HepG2 (cell line): ENCODE measurements around the gene HSCB. TPM values are rescaled to one million over a fixed set of nuclear protein-coding genes. Genes with fewer than 3 reads are reported as not detected.
A peak's percentile ranks its signal among the peaks of the same experiment; 100 is the strongest.

Experiments
- ATF1 ChIP-seq: IDR thresholded peaks from 2 replicates; pipeline ENCODE4 v1.6.1; 2016; ENCODE audit warnings: mild to moderate bottlenecking, control low read depth
- CCDC6 ChIP-seq: sonication (generic); formaldehyde crosslinking; IDR thresholded peaks from 2 replicates; pipeline ENCODE4 v1.8.1; 2022; ENCODE audit warnings: mild to moderate bottlenecking, missing genetic modification reagents, moderate library complexity
- EP300 ChIP-seq, 3 experiments: sonication (generic) in 1 of 3; formaldehyde crosslinking in 1 of 3; IDR thresholded peaks; 2 replicates each; pipeline versions ENCODE4 v1.5.1 to v1.6.1; 2011 to 2020; ENCODE audit warnings: low read depth in 2 of 3, low read length in 2 of 3, borderline replicate concordance in 1 of 3, improper control_type of control experiment in 1 of 3, mild to moderate bottlenecking in 1 of 3, missing genetic modification reagents in 1 of 3, moderate library complexity in 1 of 3
- FOXA1 ChIP-seq, 2 experiments: fragments of 450-650 bp in 1 of 2; sonication (generic) in 1 of 2; formaldehyde crosslinking in 1 of 2; IDR thresholded peaks; 2 replicates each; pipeline versions ENCODE4 v1.4.0 to v1.6.1; 2016 to 2020; ENCODE audit warnings: missing genetic modification reagents in 1 of 2
- GTF2F1 ChIP-seq: fragments of 150-350 bp; IDR thresholded peaks from 2 replicates; pipeline ENCODE4 v1.6.1; 2014; ENCODE audit warnings: low read length
- HNF1B ChIP-seq: sonication (generic); formaldehyde crosslinking; IDR thresholded peaks from 2 replicates; pipeline ENCODE4 v1.5.1; 2020; ENCODE audit warnings: mild to moderate bottlenecking, moderate library complexity, missing genetic modification reagents
- MED13 ChIP-seq: sonication (generic); formaldehyde crosslinking; IDR thresholded peaks from 2 replicates; pipeline ENCODE4 v1.5.0; 2020; ENCODE audit warnings: missing genetic modification reagents
- PAXIP1 ChIP-seq: sonication (generic); formaldehyde crosslinking; conservative IDR thresholded peaks from 2 replicates; pipeline ENCODE4 v1.4.0; 2020; ENCODE audit warnings: mild to moderate bottlenecking, missing genetic modification reagents, moderate library complexity
- POGZ ChIP-seq: sonication (generic); formaldehyde crosslinking; IDR thresholded peaks from 2 replicates; pipeline ENCODE4 v1.4.0; 2020; ENCODE audit warnings: mild to moderate bottlenecking, missing genetic modification reagents
- SMYD3 ChIP-seq: sonication (generic); formaldehyde crosslinking; IDR thresholded peaks from 2 replicates; pipeline ENCODE4 v1.8.1; 2023; ENCODE audit warnings: mild to moderate bottlenecking, missing genetic modification reagents
- YEATS4 ChIP-seq: sonication (generic); formaldehyde crosslinking; IDR thresholded peaks from 2 replicates; pipeline ENCODE4 v1.4.0; 2020; ENCODE audit warnings: missing genetic modification reagents, borderline replicate concordance
- ZBTB7B ChIP-seq: sonication (generic); formaldehyde crosslinking; IDR thresholded peaks from 2 replicates; pipeline ENCODE4 v1.4.0; 2020; ENCODE audit warnings: missing genetic modification reagents
- ZNF12 ChIP-seq: sonication (generic); formaldehyde crosslinking; IDR thresholded peaks from 2 replicates; pipeline ENCODE4 v1.5.0; 2020; ENCODE audit warnings: missing genetic modification reagents
- ZNF496 ChIP-seq: sonication (generic); formaldehyde crosslinking; IDR thresholded peaks from 2 replicates; pipeline ENCODE4 v1.8.1; 2023; ENCODE audit warnings: mild to moderate bottlenecking, moderate library complexity, missing genetic modification reagents; ENCODE audit not compliant: insufficient replicate concordance
- ZNF512B ChIP-seq: sonication (generic); formaldehyde crosslinking; IDR thresholded peaks from 2 replicates; pipeline ENCODE4 v1.5.1; 2020; ENCODE audit warnings: missing genetic modification reagents, mild to moderate bottlenecking, borderline replicate concordance
- ZNF574 ChIP-seq: sonication (generic); formaldehyde crosslinking; IDR thresholded peaks from 2 replicates; pipeline ENCODE4 v1.4.0; 2020; ENCODE audit warnings: missing genetic modification reagents
- polyA plus RNA-seq, 8 experiments: library from polyadenylated mRNA; depleted of rRNA in 3 of 8; stranded (reverse) in 7 of 8; unstranded in 1 of 8; fragments of >200 nt; fragmentation: Illumina TruSeq in 4 of 8; extraction: Trizol in 4 of 8; gene quantifications; 2 replicates each; pipeline versions ENCODE4 v1.2.1 to v1.2.3, GENCODE V29; 2011 to 2016; ENCODE audit warnings: low read depth in 4 of 8, missing spikeins in 1 of 8, mixed read lengths in 1 of 8; ENCODE audit not compliant: insufficient read depth in 1 of 8
- total RNA-seq, 5 experiments: library from RNA; depleted of rRNA; stranded (reverse); fragments of >200 nt; fragmentation: Illumina TruSeq; extraction: Trizol; gene quantifications; 2 replicates each; pipeline ENCODE4 v1.2.3, GENCODE V29; 2016; ENCODE audit warnings: low read depth in 1 of 5

HSCB gene
- total and polyA plus RNA-seq, 2 of the 13 experiments (the other 11 are each of a cell fraction or from before 2014, with no cell fraction given), result 15.4 to 20.9 TPM

GRCh38 chr22:28772633-28773460, 31.0 kb downstream of the HSCB start, which contains the start of gene CCDC117 (continued):
- TF ChIP-seq ZNF574 (CRISPR knock-in tag) (peak; percentile 97), HNF1B (CRISPR knock-in tag) (0 out of 2 replicates have a peak, but pooled peaks have one; percentile 46), GTF2F1 (no peak), MED13 (peak; percentile 42; the same call in 1 of the 2 replicates), POGZ (CRISPR knock-in tag) (peak; percentile 64; the same call in 1 of the 2 replicates), ZNF512B (CRISPR knock-in tag) (no peak), FOXA1 (IDR thresholded peaks at IDR 0.05) (no peak), FOXA1 (CRISPR knock-in tag; IDR thresholded peaks at IDR 0.05) (no peak), YEATS4 (CRISPR knock-in tag) (peak; percentile 78; the same call in 1 of the 2 replicates), ATF1 (CRISPR knock-in tag) (peak; percentile 84), ZNF496 (CRISPR knock-in tag) (no peak), PAXIP1 (CRISPR knock-in tag) (peak; percentile 38; the same call in 1 of the 2 replicates), ZBTB7B (CRISPR knock-in tag) (peak; percentile 43; the same call in 1 of the 2 replicates), ZNF12 (CRISPR knock-in tag) (no peak), CCDC6 (no peak), SMYD3 (CRISPR knock-in tag) (no peak), EP300 (IDR thresholded peaks at IDR 0.05; ENCODE audit: low read depth in 2 of 2, low read length in 2 of 2) (peak in 1 of 2 experiments; percentile 72; a peak in 1 of 4 replicates), EP300 (CRISPR knock-in tag; IDR thresholded peaks at IDR 0.05; ENCODE audit: borderline replicate concordance) (peak; percentile 23; the same call in 1 of the 2 replicates)
